Measurements from ENCODE around the gene RBM45.

DNA sequence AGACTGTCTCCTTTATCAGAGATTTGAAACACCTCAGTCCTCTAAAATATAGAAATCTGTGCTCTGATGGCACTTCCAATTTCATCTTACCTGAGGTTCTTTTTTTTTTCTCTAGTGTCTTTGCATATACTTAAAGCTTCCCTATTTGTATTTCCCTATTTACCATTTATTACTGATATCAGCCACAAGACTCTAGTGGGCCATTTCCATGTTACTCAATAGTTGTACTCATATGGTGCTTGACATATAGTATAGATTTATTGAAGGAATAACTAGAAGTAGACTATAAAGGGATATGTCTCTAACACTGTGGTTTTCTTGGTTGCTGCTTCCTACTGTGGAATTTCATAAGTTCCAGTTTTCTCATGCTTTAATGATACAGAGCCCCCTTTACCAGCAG lies 3.0 kb downstream of the RBM45 start:
- TF ChIP-seq, protein P1, sequence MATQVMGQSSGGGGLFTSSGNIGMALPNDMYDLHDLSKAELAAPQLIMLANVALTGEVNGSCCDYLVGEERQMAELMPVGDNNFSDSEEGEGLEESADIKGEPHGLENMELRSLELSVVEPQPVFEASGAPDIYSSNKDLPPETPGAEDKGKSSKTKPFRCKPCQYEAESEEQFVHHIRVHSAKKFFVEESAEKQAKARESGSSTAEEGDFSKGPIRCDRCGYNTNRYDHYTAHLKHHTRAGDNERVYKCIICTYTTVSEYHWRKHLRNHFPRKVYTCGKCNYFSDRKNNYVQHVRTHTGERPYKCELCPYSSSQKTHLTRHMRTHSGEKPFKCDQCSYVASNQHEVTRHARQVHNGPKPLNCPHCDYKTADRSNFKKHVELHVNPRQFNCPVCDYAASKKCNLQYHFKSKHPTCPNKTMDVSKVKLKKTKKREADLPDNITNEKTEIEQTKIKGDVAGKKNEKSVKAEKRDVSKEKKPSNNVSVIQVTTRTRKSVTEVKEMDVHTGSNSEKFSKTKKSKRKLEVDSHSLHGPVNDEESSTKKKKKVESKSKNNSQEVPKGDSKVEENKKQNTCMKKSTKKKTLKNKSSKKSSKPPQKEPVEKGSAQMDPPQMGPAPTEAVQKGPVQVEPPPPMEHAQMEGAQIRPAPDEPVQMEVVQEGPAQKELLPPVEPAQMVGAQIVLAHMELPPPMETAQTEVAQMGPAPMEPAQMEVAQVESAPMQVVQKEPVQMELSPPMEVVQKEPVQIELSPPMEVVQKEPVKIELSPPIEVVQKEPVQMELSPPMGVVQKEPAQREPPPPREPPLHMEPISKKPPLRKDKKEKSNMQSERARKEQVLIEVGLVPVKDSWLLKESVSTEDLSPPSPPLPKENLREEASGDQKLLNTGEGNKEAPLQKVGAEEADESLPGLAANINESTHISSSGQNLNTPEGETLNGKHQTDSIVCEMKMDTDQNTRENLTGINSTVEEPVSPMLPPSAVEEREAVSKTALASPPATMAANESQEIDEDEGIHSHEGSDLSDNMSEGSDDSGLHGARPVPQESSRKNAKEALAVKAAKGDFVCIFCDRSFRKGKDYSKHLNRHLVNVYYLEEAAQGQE (IDR thresholded peaks at IDR 0.05; ENCODE audit: low read depth): no peak
- no peak for TF ChIP-seq TEAD4 (IDR thresholded peaks at IDR 0.05)
- TF ChIP-seq EP300 (IDR thresholded peaks at IDR 0.05; ENCODE audit: borderline replicate concordance): no peak
